Subcutaneous abdominal adipose tissue (tissue), 5 donors: ENCODE data around the gene ELMO1.
A peak's percentile ranks its signal among the peaks of the same experiment; 100 is the strongest.

ENCODE experiments used
- H3K27ac ChIP-seq: one replicate; pipeline ENCODE4 v1.7.0; 2013; ENCODE audit warnings: low read depth, mild to moderate bottlenecking, inconsistent platforms, low read length, moderate library complexity
- H3K27me3 ChIP-seq, 5 donors: one replicate each; pipeline ENCODE4 v1.7.0; 2013; ENCODE audit warnings: low read length in 5 of 5, inconsistent platforms in 1 of 5; ENCODE audit not compliant: control insufficient read depth in 5 of 5, insufficient read depth in 4 of 5
- H3K36me3 ChIP-seq, 5 donors: one replicate each; pipeline ENCODE4 v1.7.0; 2013; ENCODE audit warnings: low read length in 5 of 5; ENCODE audit not compliant: control insufficient read depth in 5 of 5, insufficient read depth in 5 of 5
- H3K4me1 ChIP-seq, 5 donors: one replicate each; pipeline ENCODE4 v1.7.0; 2013; ENCODE audit warnings: low read length in 5 of 5, mild to moderate bottlenecking in 3 of 5, moderate library complexity in 1 of 5; ENCODE audit not compliant: control insufficient read depth in 5 of 5, insufficient read depth in 5 of 5
- H3K4me3 ChIP-seq, 5 donors: one replicate each; pipeline ENCODE4 v1.7.0; 2013; ENCODE audit warnings: low read length in 5 of 5, low read depth in 1 of 5
- H3K9ac ChIP-seq, 5 donors: one replicate each; pipeline ENCODE4 v1.7.0; 2013; ENCODE audit warnings: low read length in 5 of 5, mild to moderate bottlenecking in 4 of 5, moderate library complexity in 3 of 5
- H3K9me3 ChIP-seq, 5 donors: one replicate each; pipeline ENCODE4 v1.7.0; 2013; ENCODE audit warnings: low read length in 5 of 5; ENCODE audit not compliant: control insufficient read depth in 5 of 5
- donor health status: healthy.
- donor health status: healthy.
- donor health status: healthy.
- donor health status: healthy.
- donor health status: healthy.

Gene ELMO1

GRCh38 chr7:37448636-37449361 is at the start of gene ELMO1:
ELMO1 (minus strand) TSS chr7:37448864; CDS start chr7:37342690, 106,174 bp downstream.
- no peaks in the 10 kb centered on the region for H3K9me3 ChIP-seq
- peak within 1 kb of the TSS in 3 of 5 donors; percentile 61 to 69 (median 68) for H3K9ac ChIP-seq
- H3K4me3 ChIP-seq = peak within 1 kb of the TSS; percentile 38 to 84 (median 79)
- H3K27ac ChIP-seq = peak within 1 kb of the TSS; percentile 77
- no peaks in the 10 kb centered on the region for H3K36me3 ChIP-seq
- H3K27me3 ChIP-seq = peaks cover 0 to 14% (median 6%) of the 10 kb centered on the region in 5 donors
- peaks cover 0 to 45% (median 26%) of the 10 kb centered on the region in 5 donors for H3K4me1 ChIP-seq

GRCh38 chr7:37497576-37497975 is 48.9 kb upstream of the ELMO1 start:
- peaks cover 0 to 12% (median 0%) of the 10 kb centered on the region in 5 donors for H3K4me1 ChIP-seq
- no peaks in the 10 kb centered on the region for H3K9me3 ChIP-seq
- H3K27ac ChIP-seq = no peak overlapping the region
- H3K27me3 ChIP-seq = no peaks in the 10 kb centered on the region
- H3K4me3 ChIP-seq = no peak overlapping the region
- H3K36me3 ChIP-seq = no peaks in the 10 kb centered on the region
- H3K9ac ChIP-seq = no peak overlapping the region

GRCh38 chr7:37495574-37496184 is 47.0 kb upstream of the ELMO1 start:
- Histone ChIP-seq H3K4me1 (peaks cover 0 to 15% (median 0%) of the 10 kb centered on the region in 5 donors), H3K27me3 (no peaks in the 10 kb centered on the region), H3K4me3 (no peak overlapping the region), H3K9ac (no peak overlapping the region), H3K9me3 (no peaks in the 10 kb centered on the region), H3K27ac (no peak overlapping the region), H3K36me3 (no peaks in the 10 kb centered on the region)

- H3K36me3 ChIP-seq = no peaks in the 10 kb centered on the region
- no peak overlapping the region for H3K4me3 ChIP-seq
- H3K9me3 ChIP-seq = no peaks in the 10 kb centered on the region
- no peak overlapping the region for H3K9ac ChIP-seq
- H3K27ac ChIP-seq = no peak overlapping the region
- no peaks in the 10 kb centered on the region for H3K27me3 ChIP-seq
- H3K4me1 ChIP-seq = peaks cover 0 to 15% (median 0%) of the 10 kb centered on the region in 5 donors
Observed at GRCh38 chr7:37494926-37495325, 46.3 kb upstream of the ELMO1 start.

GRCh38 chr7:37493810-37494209 is 45.1 kb upstream of the ELMO1 start:
- Histone ChIP-seq H3K4me1 (peaks cover 0 to 15% (median 0%) of the 10 kb centered on the region in 5 donors), H3K36me3 (no peaks in the 10 kb centered on the region), H3K27me3 (no peaks in the 10 kb centered on the region), H3K9me3 (no peaks in the 10 kb centered on the region), H3K4me3 (no peak overlapping the region), H3K9ac (no peak overlapping the region), H3K27ac (no peak overlapping the region)

GRCh38 chr7:37493123-37493522 is 44.5 kb upstream of the ELMO1 start:
- Histone ChIP-seq H3K27ac (no peak overlapping the region), H3K9ac (no peak overlapping the region), H3K4me3 (peak overlapping the region in 1 of 5 donors; percentile 11)

GRCh38 chr7:37491919-37492694 is 43.4 kb upstream of the ELMO1 start:
- peaks cover 0 to 6% (median 2%) of the 10 kb centered on the region in 5 donors for H3K9me3 ChIP-seq
- peaks cover 0 to 15% (median 0%) of the 10 kb centered on the region in 5 donors for H3K4me1 ChIP-seq
- H3K4me3 ChIP-seq = no peak overlapping the region
- no peak overlapping the region for H3K9ac ChIP-seq
- H3K36me3 ChIP-seq = no peaks in the 10 kb centered on the region
- H3K27ac ChIP-seq = no peak overlapping the region
- no peaks in the 10 kb centered on the region for H3K27me3 ChIP-seq

More at GRCh38 chr7:37493123-37493522, 44.5 kb upstream of the ELMO1 start:
- no peaks in the 10 kb centered on the region for H3K27me3 ChIP-seq
- H3K9me3 ChIP-seq = peaks cover 0 to 3% (median 0%) of the 10 kb centered on the region in 5 donors
- no peaks in the 10 kb centered on the region for H3K36me3 ChIP-seq
- peaks cover 0 to 15% (median 0%) of the 10 kb centered on the region in 5 donors for H3K4me1 ChIP-seq

- H3K9me3 ChIP-seq = peaks cover 0 to 6% (median 2%) of the 10 kb centered on the region in 5 donors
- H3K4me3 ChIP-seq = no peak overlapping the region
- no peak overlapping the region for H3K27ac ChIP-seq
- H3K4me1 ChIP-seq = peaks cover 0 to 13% (median 0%) of the 10 kb centered on the region in 5 donors
- no peaks in the 10 kb centered on the region for H3K36me3 ChIP-seq
- H3K9ac ChIP-seq = no peak overlapping the region
- no peaks in the 10 kb centered on the region for H3K27me3 ChIP-seq
Observed at GRCh38 chr7:37489703-37490102, 41.0 kb upstream of the ELMO1 start.

- peaks cover 0 to 6% (median 2%) of the 10 kb centered on the region in 5 donors for H3K9me3 ChIP-seq
- H3K36me3 ChIP-seq = no peaks in the 10 kb centered on the region
- H3K4me3 ChIP-seq = no peak overlapping the region
- peaks cover 0 to 2% (median 0%) of the 10 kb centered on the region in 5 donors for H3K27me3 ChIP-seq
- no peak overlapping the region for H3K9ac ChIP-seq
- no peak overlapping the region for H3K27ac ChIP-seq
- H3K4me1 ChIP-seq = peaks cover 0 to 7% (median 0%) of the 10 kb centered on the region in 5 donors
Observed at GRCh38 chr7:37488163-37488764, 39.6 kb upstream of the ELMO1 start.
